Measurements from ENCODE around the gene CSTPP1.

GRCh38 chr11:46894506-46894905, 42.1 kb upstream of the CSTPP1 start:
- TF ChIP-seq CTCF (IDR thresholded peaks at IDR 0.05; ENCODE audit: insufficient read depth, low read length, poor library complexity, severe bottlenecking) (no peak), EZH2phosphoT487 (conservative IDR thresholded peaks at IDR 0.05; ENCODE audit: low read length) (no peak)
